ENCODE measurements around the gene GTF3A.
A peak's percentile ranks its signal among the peaks of the same experiment; 100 is the strongest.
"Not testable (repeated sequence)": the region's sequence is repeated elsewhere in the genome, so short reads cannot be mapped to it uniquely, and the experiment has no call there.

The GTF3A gene
- total RNA-seq = 228 to 319 reads per million in 2 experiments

- peak; percentile 80 for DNase-seq (ENCODE audit: low read depth)
Measured at GRCh38 chr13:27424246-27425157, at the start of gene GTF3A. Gene GTF3A (plus strand): TSS chr13:27424619.

GRCh38 chr13:27374650-27375049 lies 49.8 kb upstream of the GTF3A start:
- peak; percentile 31 for DNase-seq (ENCODE audit: low read depth)

- peak; percentile 31 for DNase-seq (ENCODE audit: low read depth)
Measured at GRCh38 chr13:27375686-27376326, 48.6 kb upstream of the GTF3A start.

GRCh38 chr13:27379126-27379525 lies 45.3 kb upstream of the GTF3A start:
- no peak for DNase-seq (ENCODE audit: low read depth)

- peak; percentile 20 for DNase-seq (ENCODE audit: low read depth)
Measured at GRCh38 chr13:27379694-27380641, 44.5 kb upstream of the GTF3A start.

GRCh38 chr13:27381601-27382000 lies 42.8 kb upstream of the GTF3A start:
- no peak for DNase-seq (ENCODE audit: low read depth)

- no peak for DNase-seq (ENCODE audit: low read depth)
Measured at GRCh38 chr13:27383104-27383921, 41.1 kb upstream of the GTF3A start.

GRCh38 chr13:27384285-27384684 lies 40.1 kb upstream of the GTF3A start:
- no peak for DNase-seq (ENCODE audit: low read depth)

GRCh38 chr13:27388241-27388640 lies 36.2 kb upstream of the GTF3A start:
- DNase-seq (ENCODE audit: low read depth) = no peak

- no peak for DNase-seq (ENCODE audit: low read depth)
Measured at GRCh38 chr13:27389891-27390290, 34.5 kb upstream of the GTF3A start.

- DNase-seq (ENCODE audit: low read depth) = no peak
Measured at GRCh38 chr13:27391471-27391870, 32.9 kb upstream of the GTF3A start.

GRCh38 chr13:27393101-27393500 lies 31.3 kb upstream of the GTF3A start:
- no peak for DNase-seq (ENCODE audit: low read depth)

- no peak for DNase-seq (ENCODE audit: low read depth)
Measured at GRCh38 chr13:27395007-27395510, 29.4 kb upstream of the GTF3A start.

GRCh38 chr13:27396252-27396846 lies 28.1 kb upstream of the GTF3A start:
- no peak for DNase-seq (ENCODE audit: low read depth)

- DNase-seq (ENCODE audit: low read depth) = no peak
Measured at GRCh38 chr13:27398360-27398759, 26.1 kb upstream of the GTF3A start.

GRCh38 chr13:27400405-27400804 lies 24.0 kb upstream of the GTF3A start:
- DNase-seq (ENCODE audit: low read depth) = not testable (repeated sequence)

GRCh38 chr13:27401210-27401609 lies 23.2 kb upstream of the GTF3A start:
- DNase-seq (ENCODE audit: low read depth) = no peak

- no peak for DNase-seq (ENCODE audit: low read depth)
Measured at GRCh38 chr13:27403203-27403678, 21.2 kb upstream of the GTF3A start.

- no peak for DNase-seq (ENCODE audit: low read depth)
Measured at GRCh38 chr13:27403727-27404385, 20.6 kb upstream of the GTF3A start.

GRCh38 chr13:27404680-27405079 lies 19.7 kb upstream of the GTF3A start:
- no peak for DNase-seq (ENCODE audit: low read depth)

Data from T follicular helper cell (primary cell).